Neural cell (in vitro differentiated cells): Measurements from ENCODE around the gene ACO2.

Experiments used
- CTCF ChIP-seq: fragments of 450-650 bp; IDR thresholded peaks from 2 replicates; pipeline ENCODE4 v1.5.1; 2014; ENCODE audit warnings: antibody characterized with exemption, mild to moderate bottlenecking, moderate library complexity; ENCODE audit not compliant: poor library complexity, severe bottlenecking
- EZH2 ChIP-seq: fragments of 200-600, 300-800 bp; shearing (Covaris generic), sonication (generic); IDR thresholded peaks from 2 replicates; pipeline ENCODE4 v1.6.1; 2014; ENCODE audit warnings: antibody characterized with exemption, low read length, borderline replicate concordance, mild to moderate bottlenecking; ENCODE audit not compliant: insufficient read depth, poor library complexity, severe bottlenecking
- MXI1 ChIP-seq: fragments of 450-650 bp; conservative IDR thresholded peaks from 2 replicates; pipeline ENCODE4 v1.6.1; 2014; ENCODE audit warnings: antibody characterized with exemption, mild to moderate bottlenecking; ENCODE audit not compliant: poor library complexity, severe bottlenecking
- POLR2AphosphoS5 ChIP-seq: IDR thresholded peaks from 2 replicates; pipeline ENCODE4 v1.6.1; 2012
- REST ChIP-seq: IDR thresholded peaks from 2 replicates; pipeline ENCODE4 v1.6.1; 2012; ENCODE audit warnings: borderline replicate concordance

GRCh38 chr22:41470886-41471285 lies 2.0 kb downstream of the ACO2 start:
- TF ChIP-seq MXI1 (no peak), EZH2 (no peak), CTCF (no peak), REST (no peak), POLR2AphosphoS5 (no peak)
